ENCODE data around the gene SHMT1.

SHMT1 gene

GRCh38 chr17:18291718-18292540 is 71.4 kb downstream of the SHMT1 start:
- H3K4me3 Mint-ChIP-seq = no peak overlapping the region
- H3K36me3 Mint-ChIP-seq (ENCODE audit: low read depth) = peaks cover 82% of the 10 kb centered on the region
- no peaks in the 10 kb centered on the region for H3K9me3 Mint-ChIP-seq
- no peak for TF ChIP-seq CTCF (IDR thresholded peaks at IDR 0.05; ENCODE audit: unreplicated experiment in 3 of 3)
- H3K4me1 Mint-ChIP-seq = no peaks in the 10 kb centered on the region
- H3K27ac Mint-ChIP-seq = no peak overlapping the region
- H3K27me3 Mint-ChIP-seq (ENCODE audit: low read depth) = no peaks in the 10 kb centered on the region

GRCh38 chr17:18285296-18285695 is 78.1 kb downstream of the SHMT1 start:
- H3K4me3 Mint-ChIP-seq = no peak overlapping the region
- H3K27me3 Mint-ChIP-seq (ENCODE audit: low read depth) = no peaks in the 10 kb centered on the region
- no peak overlapping the region for H3K27ac Mint-ChIP-seq
- H3K4me1 Mint-ChIP-seq = no peaks in the 10 kb centered on the region
- TF ChIP-seq CTCF (IDR thresholded peaks at IDR 0.05; ENCODE audit: unreplicated experiment in 3 of 3) = no peak
- H3K36me3 Mint-ChIP-seq (ENCODE audit: low read depth) = peaks cover 83% of the 10 kb centered on the region
- no peaks in the 10 kb centered on the region for H3K9me3 Mint-ChIP-seq

GRCh38 chr17:18281788-18282187 is 81.6 kb downstream of the SHMT1 start:
- Mint-ChIP-seq H3K4me3 (no peak overlapping the region), H3K4me1 (no peaks in the 10 kb centered on the region), H3K9me3 (no peaks in the 10 kb centered on the region)

DNA sequence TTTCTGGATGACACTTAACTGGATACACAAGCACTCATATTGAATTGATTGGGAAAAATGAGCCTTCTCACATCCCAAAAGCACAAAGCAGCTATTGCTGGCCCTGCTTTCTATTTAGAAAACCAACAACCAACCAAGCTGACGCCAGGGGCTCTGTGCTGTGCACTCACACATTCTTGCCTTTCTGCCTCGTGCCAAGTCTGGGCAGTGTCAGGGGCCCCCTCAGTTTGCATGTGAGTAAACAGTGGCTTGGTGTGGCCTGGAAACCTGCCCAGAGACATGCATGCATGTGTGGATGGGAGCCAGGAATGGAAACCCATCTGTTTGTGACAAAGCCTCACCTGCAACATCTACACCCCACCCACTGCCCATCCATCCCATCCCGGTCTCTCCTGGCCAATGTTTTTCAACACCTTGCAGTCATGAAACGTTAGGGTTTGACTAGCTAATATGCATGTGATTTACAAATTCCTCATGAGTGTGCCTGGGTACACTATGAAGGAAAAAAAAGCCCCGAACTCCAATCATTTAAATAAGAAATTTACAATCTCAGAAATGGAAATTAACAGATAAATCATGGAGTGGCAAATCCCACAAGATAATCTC is 82.5 kb downstream of the SHMT1 start:
- Mint-ChIP-seq H3K4me3 (no peak overlapping the region), H3K4me1 (no peaks in the 10 kb centered on the region), H3K27me3 (ENCODE audit: low read depth) (no peaks in the 10 kb centered on the region), H3K27ac (no peak overlapping the region), H3K36me3 (ENCODE audit: low read depth) (peaks cover 61% of the 10 kb centered on the region), H3K9me3 (no peaks in the 10 kb centered on the region)
- no peak for TF ChIP-seq CTCF (IDR thresholded peaks at IDR 0.05; ENCODE audit: unreplicated experiment in 3 of 3)

More at GRCh38 chr17:18281788-18282187, 81.6 kb downstream of the SHMT1 start:
- peaks cover 61% of the 10 kb centered on the region for H3K36me3 Mint-ChIP-seq (ENCODE audit: low read depth)
- no peak for TF ChIP-seq CTCF (IDR thresholded peaks at IDR 0.05; ENCODE audit: unreplicated experiment in 3 of 3)
- H3K27me3 Mint-ChIP-seq (ENCODE audit: low read depth) = no peaks in the 10 kb centered on the region
- H3K27ac Mint-ChIP-seq = no peak overlapping the region

GRCh38 chr17:18280249-18280648 is 83.1 kb downstream of the SHMT1 start:
- Mint-ChIP-seq H3K4me1 (no peaks in the 10 kb centered on the region), H3K36me3 (ENCODE audit: low read depth) (peaks cover 56% of the 10 kb centered on the region), H3K9me3 (no peaks in the 10 kb centered on the region), H3K4me3 (no peak overlapping the region), H3K27ac (no peak overlapping the region), H3K27me3 (ENCODE audit: low read depth) (no peaks in the 10 kb centered on the region)
- no peak for TF ChIP-seq CTCF (IDR thresholded peaks at IDR 0.05; ENCODE audit: unreplicated experiment in 3 of 3)

Data from nephron (organoid).